Heart right ventricle (tissue), 16 donors: Measurements from ENCODE around the gene NDUFB2. TPM values are rescaled to one million over a fixed set of nuclear protein-coding genes. Genes with fewer than 3 reads are reported as not detected.

Experiments used
- ATAC-seq, 8 donors: fragments of 200-7000 bp; cut with Tn5 transposase; one replicate each; pipeline ENCODE4 v1.9.1; 2020; ENCODE audit warnings: mild to moderate bottlenecking in 8 of 8, moderate library complexity in 8 of 8, moderate number of reproducible peaks in 1 of 8
- DNase-seq, 2 donors: peaks; one replicate each; pipeline ENCODE4 v3.0.0-alpha.2; 2020
- H3K27ac ChIP-seq, 10 donors: fragments of 200-600 bp; sonication (generic) in 2 of 10; one replicate each; pipeline versions ENCODE4 v1.5.0 to v1.8.0; 2020 to 2022; ENCODE audit warnings: mild to moderate bottlenecking in 3 of 10
- H3K27me3 ChIP-seq, 7 donors: fragments of 200-600 bp; one replicate each; pipeline ENCODE4 v1.8.0; 2021 to 2022; ENCODE audit warnings: mild to moderate bottlenecking in 2 of 7
- H3K36me3 ChIP-seq, 9 donors: fragments of 200-600 bp; sonication (generic) in 1 of 9; one replicate each; pipeline versions ENCODE4 v1.5.0 to v1.8.0; 2020 to 2022; ENCODE audit warnings: mild to moderate bottlenecking in 2 of 9
- H3K4me1 ChIP-seq, 9 donors: fragments of 200-600 bp; sonication (generic) in 1 of 9; one replicate each; pipeline versions ENCODE4 v1.5.0 to v1.8.0; 2020 to 2022; ENCODE audit warnings: mild to moderate bottlenecking in 4 of 9
- H3K4me3 ChIP-seq, 10 donors: fragments of 200-600 bp; sonication (generic) in 2 of 10; one replicate each; pipeline versions ENCODE4 v1.5.0 to v1.8.0; 2020 to 2022; ENCODE audit warnings: mild to moderate bottlenecking in 7 of 10, moderate library complexity in 2 of 10
- H3K9me3 ChIP-seq, 11 donors: fragments of 200-600 bp in 10 of 11; sonication (generic) in 2 of 11; one replicate each; pipeline versions ENCODE4 v1.5.0 to v1.8.0; 2013 to 2022; ENCODE audit warnings: mild to moderate bottlenecking in 2 of 11, control low read depth in 1 of 11, moderate library complexity in 1 of 11
- WGBS, 2 donors: extraction: QIAGEN DNeasy Blood & Tissue Kit; methylation state at CpG; one replicate each; pipeline ENCODE4 v1.1.7; 2013; ENCODE audit warnings: inconsistent platforms in 1 of 2; 5-methylcytosine and 5-hydroxymethylcytosine counted together
- intact Hi-C, 10 donors: fragments of 100-400 bp; cut with DNase I; formaldehyde crosslinking; loops; one replicate each; pipeline versions ENCODE4 v1.11.1 to v1.14.2; 2022
- polyA plus RNA-seq, 2 donors: library from polyadenylated mRNA; stranded (reverse); fragments of 200-250 nt; gene quantifications; one replicate each; pipeline ENCODE4 v1.2.3, GENCODE V29; 2013
- total RNA-seq, 10 donors: library from RNA; stranded (reverse); fragmentation: NEBNext Ultra II Directional in 3 of 10; extraction: Animal tissue kit (Norgen Biotek cat#: 25700) in 3 of 10; gene quantifications; one replicate each; pipeline versions ENCODE4 v1.2.1 to v1.2.4, GENCODE V29; 2021 to 2023
- TF ChIP-seq, protein P1 (sequence below), 9 donors: fragments of 200-600 bp; sonication (generic) in 2 of 9; IDR thresholded peaks; one replicate each; pipeline versions ENCODE4 v1.5.0 to v1.8.0; 2021 to 2022; ENCODE audit warnings: antibody characterized with exemption in 9 of 9, mild to moderate bottlenecking in 5 of 9, moderate library complexity in 1 of 9
- donor health status: Arrhythmogenic right ventricular cardiomyopathy.
- donor health status: ischemic (EF 13 %, LVEDD 7.1; RV severe dilation, severe dysfunction).
- donor health status: healthy with polysubstance abuse.
- donor health status: DM: no; HTN: yes; CAD: no.
- donor health status: DM: no; HTN: no; CAD: no.
- donor health status: ischemic (EF 25% LVEDD 6.9; RV normal size, moderate dysfunction).
- donor health status: ischemic (EF 25% LVEDD 5.7; RV mildly dilated, moderate dysfunction).
- donor health status: healthy.
- donor health status: DM: yes; HTN: yes; CAD: no.
- donor health status: Ischemic cardiomyopathy.
- donor health status: ischemic (EF 35%, LVEDD 5.7; RV mildly dilated, moderate dysfunction).
- donor health status: nonischemic (EF 11% LVEDD 7.7; RV severe dilation, severe dysfunction).
- donor health status: DM: yes; HTN: yes; CAD: no.
- donor health status: PGD.
- donor health status: ischemic (EF 29% LVEDD 5.4; RV normal size, mild dysfunction).
- donor health status: nonischemic (EF 23%, LVEDD 6.1; RV moderate dilation, normal function).

The NDUFB2 gene
- total and polyA plus RNA-seq, 12 donors: 211 to 876 (median 653) TPM

DNA sequence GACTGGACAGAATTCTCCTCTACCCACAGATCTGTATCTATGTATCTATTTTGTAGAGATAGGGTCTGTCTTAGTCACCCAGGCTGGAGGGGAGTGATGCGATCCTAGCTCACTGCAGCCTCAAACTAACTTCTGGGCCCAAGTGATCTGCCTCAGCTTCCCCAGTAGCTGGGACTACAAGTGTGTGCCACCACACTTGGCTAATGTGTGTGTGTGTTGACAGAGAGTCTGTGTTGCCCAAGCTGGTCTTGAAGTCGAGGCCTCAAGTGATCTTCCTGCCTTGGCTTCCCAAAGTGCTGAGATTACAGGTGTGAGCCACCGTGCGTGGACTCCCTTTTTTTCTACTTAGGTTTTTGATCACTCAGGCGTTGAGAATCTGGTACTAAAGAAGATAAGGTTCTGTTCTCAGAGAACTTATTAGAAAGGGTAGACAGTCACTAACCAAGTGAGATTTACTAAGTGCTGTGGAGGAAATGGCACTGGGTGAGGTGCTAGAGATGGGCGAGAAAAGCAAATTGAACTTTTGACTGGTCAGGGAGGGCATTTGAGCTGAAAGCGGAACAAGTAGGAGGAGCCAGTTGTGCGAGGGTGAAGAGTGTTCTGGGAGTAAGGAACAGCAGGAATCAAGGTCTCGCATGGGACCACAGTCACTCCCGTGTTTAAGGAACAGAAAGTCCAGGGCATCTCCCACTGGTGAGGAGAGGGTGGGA, 18.0 kb downstream of the NDUFB2 start:
- intact Hi-C loops: loop anchor here in 1 of 10 donors (5.0 kb wide), 1 partner anchor 422 kb away; no protein-coding TSS in a partner anchor
- no peak overlapping the region for H3K27ac ChIP-seq
- H3K27me3 ChIP-seq: no peaks in the 10 kb centered on the region
- peaks cover 0 to 2% (median 0%) of the 10 kb centered on the region in 9 donors for H3K4me1 ChIP-seq
- H3K36me3 ChIP-seq: peaks cover 0 to 8% (median 0%) of the 10 kb centered on the region in 9 donors
- H3K9me3 ChIP-seq: peaks cover 0 to 3% (median 0%) of the 10 kb centered on the region in 11 donors
- ATAC-seq: peak in 1 of 8 donors; percentile 38
- 95% methylated on average over 10 of the region's 10 CpGs for WGBS, 2 donors
- no peak for DNase-seq
- TF ChIP-seq, protein P1, sequence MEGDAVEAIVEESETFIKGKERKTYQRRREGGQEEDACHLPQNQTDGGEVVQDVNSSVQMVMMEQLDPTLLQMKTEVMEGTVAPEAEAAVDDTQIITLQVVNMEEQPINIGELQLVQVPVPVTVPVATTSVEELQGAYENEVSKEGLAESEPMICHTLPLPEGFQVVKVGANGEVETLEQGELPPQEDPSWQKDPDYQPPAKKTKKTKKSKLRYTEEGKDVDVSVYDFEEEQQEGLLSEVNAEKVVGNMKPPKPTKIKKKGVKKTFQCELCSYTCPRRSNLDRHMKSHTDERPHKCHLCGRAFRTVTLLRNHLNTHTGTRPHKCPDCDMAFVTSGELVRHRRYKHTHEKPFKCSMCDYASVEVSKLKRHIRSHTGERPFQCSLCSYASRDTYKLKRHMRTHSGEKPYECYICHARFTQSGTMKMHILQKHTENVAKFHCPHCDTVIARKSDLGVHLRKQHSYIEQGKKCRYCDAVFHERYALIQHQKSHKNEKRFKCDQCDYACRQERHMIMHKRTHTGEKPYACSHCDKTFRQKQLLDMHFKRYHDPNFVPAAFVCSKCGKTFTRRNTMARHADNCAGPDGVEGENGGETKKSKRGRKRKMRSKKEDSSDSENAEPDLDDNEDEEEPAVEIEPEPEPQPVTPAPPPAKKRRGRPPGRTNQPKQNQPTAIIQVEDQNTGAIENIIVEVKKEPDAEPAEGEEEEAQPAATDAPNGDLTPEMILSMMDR (IDR thresholded peaks at IDR 0.05): no peak
- no peak overlapping the region for H3K4me3 ChIP-seq

DNA sequence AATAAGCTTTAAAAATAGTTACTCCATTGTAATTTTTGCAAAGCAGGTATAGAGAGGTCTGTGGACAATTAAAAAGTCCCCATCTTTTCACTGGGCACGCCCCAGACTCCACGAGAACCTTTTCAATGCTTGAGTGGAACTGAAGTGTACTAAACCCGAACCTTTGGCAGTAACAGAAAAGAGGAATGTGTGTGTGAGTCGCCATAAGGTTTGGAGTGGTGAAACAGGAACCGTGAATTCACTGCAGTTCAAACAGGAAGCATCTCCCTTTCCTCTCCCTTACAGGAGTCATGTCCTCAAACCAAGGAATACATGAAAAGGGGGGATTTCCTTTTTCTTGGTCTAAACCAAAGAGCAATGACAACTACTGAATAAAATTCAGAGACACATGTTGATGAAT, 23.2 kb downstream of the NDUFB2 start:
- H3K9me3 ChIP-seq: no peaks in the 10 kb centered on the region
- H3K27ac ChIP-seq: no peak overlapping the region
- H3K4me1 ChIP-seq: peaks cover 0 to 7% (median 0%) of the 10 kb centered on the region in 9 donors
- intact Hi-C loops: loop anchor here in 1 of 10 donors (5.0 kb wide), 1 partner anchor 427 kb away; no protein-coding TSS in a partner anchor
- ATAC-seq (no peak), DNase-seq (no peak)
- TF ChIP-seq, protein P1 (IDR thresholded peaks at IDR 0.05): no peak
- H3K27me3 ChIP-seq: no peaks in the 10 kb centered on the region
- 56 to 66% methylated on average over 5 of the region's 5 CpGs for WGBS, 2 donors
- H3K4me3 ChIP-seq: no peak overlapping the region
- H3K36me3 ChIP-seq: peaks cover 0 to 23% (median 0%) of the 10 kb centered on the region in 9 donors

DNA sequence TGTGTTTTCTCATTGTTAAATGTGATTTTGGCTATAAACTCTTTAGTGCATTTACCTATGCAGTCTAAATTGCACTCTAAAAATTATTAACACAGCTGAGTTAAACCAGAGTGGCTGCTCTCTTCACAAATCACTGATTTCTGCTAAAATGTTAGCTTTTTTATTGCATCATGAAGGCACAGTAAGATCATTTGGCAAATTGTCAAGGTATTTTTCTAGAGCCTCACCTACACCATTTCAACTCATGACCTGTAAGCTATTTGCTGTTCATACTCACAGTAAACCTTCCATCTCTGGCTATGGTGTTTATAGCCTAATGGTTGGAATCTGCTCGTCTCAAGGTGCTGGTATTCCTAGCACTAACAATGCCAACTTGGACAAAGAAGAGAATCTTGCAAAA, 25.7 kb downstream of the NDUFB2 start:
- H3K27ac ChIP-seq: no peak overlapping the region
- H3K4me1 ChIP-seq: peaks cover 0 to 7% (median 0%) of the 10 kb centered on the region in 9 donors
- H3K4me3 ChIP-seq: no peak overlapping the region
- ATAC-seq (no peak), DNase-seq (no peak)
- H3K27me3 ChIP-seq: no peaks in the 10 kb centered on the region
- TF ChIP-seq, protein P1 (IDR thresholded peaks at IDR 0.05): no peak
- intact Hi-C loops: no loop called here
- peaks cover 0 to 40% (median 0%) of the 10 kb centered on the region in 9 donors for H3K36me3 ChIP-seq
- H3K9me3 ChIP-seq: no peaks in the 10 kb centered on the region
- WGBS, 2 donors: 91 to 94% methylated on average over 1 of the region's 1 CpG

DNA sequence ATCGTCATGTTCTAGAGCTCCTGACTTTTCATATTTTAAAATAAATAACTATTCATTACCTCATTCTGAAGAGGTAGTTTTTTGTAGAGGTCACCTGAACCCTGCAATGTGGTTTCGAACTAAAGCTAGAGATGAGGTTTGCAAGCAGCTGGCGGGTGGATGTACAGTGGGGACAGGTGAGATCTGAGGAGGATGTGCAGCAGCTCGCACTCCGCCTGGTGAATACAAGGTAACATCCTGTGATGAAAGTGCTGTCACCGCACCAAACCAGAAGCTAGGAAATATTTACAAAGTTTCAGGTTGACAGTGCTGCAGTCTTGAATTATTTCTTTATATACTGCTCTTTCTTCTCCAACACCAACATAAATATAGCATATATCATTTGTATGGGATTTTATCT, 26.5 kb downstream of the NDUFB2 start:
- TF ChIP-seq, protein P1 (IDR thresholded peaks at IDR 0.05): no peak
- no peak overlapping the region for H3K4me3 ChIP-seq
- H3K4me1 ChIP-seq: peaks cover 0 to 7% (median 0%) of the 10 kb centered on the region in 9 donors
- H3K36me3 ChIP-seq: peaks cover 0 to 42% (median 0%) of the 10 kb centered on the region in 9 donors
- DNase-seq: no peak
- no peak for ATAC-seq
- H3K27ac ChIP-seq: no peak overlapping the region
- no peaks in the 10 kb centered on the region for H3K27me3 ChIP-seq
- intact Hi-C loops: no loop called here
- no peaks in the 10 kb centered on the region for H3K9me3 ChIP-seq
- WGBS, 2 donors: 97% methylated on average over 6 of the region's 6 CpGs
